Stomach (tissue), 19 donors: Measurements from ENCODE around the gene MS4A15. TPM values are rescaled to one million over a fixed set of nuclear protein-coding genes. Genes with fewer than 3 reads are reported as not detected.
A peak's percentile ranks its signal among the peaks of the same experiment; 100 is the strongest.
"Not testable (repeated sequence)": the region's sequence is repeated elsewhere in the genome, so short reads cannot be mapped to it uniquely, and the experiment has no call there.

Experiments used
- DNase-seq, 2 donors: peaks; one replicate each; pipeline versions ENCODE4 v3.0.0 to v3.0.0-alpha.2; 2013 to 2019
- H3K27ac ChIP-seq, 5 donors: fragments of 200-600 bp in 4 of 5; sonication (generic) in 4 of 5; one replicate each; pipeline ENCODE4 v1.5.1; 2013 to 2019; ENCODE audit warnings: mild to moderate bottlenecking in 1 of 5, moderate library complexity in 1 of 5
- H3K27me3 ChIP-seq, 3 donors: fragments of 200-600 bp; sonication (generic); one replicate each; pipeline ENCODE4 v1.5.1; 2017 to 2019; ENCODE audit warnings: mixed run types in 1 of 3
- H3K36me3 ChIP-seq, 4 donors: fragments of 200-600 bp; sonication (generic); 1 replicate in 3 of 4; 2 replicates in 1 of 4; pipeline ENCODE4 v1.5.1; 2016 to 2019
- H3K4me1 ChIP-seq, 4 donors: fragments of 200-600 bp; sonication (generic); one replicate each; pipeline ENCODE4 v1.5.1; 2016 to 2019
- H3K4me3 ChIP-seq, 4 donors: fragments of 200-600 bp; sonication (generic) in 3 of 4; one replicate each; pipeline ENCODE4 v1.5.1; 2016 to 2019; ENCODE audit warnings: mild to moderate bottlenecking in 1 of 4
- H3K9me3 ChIP-seq, 4 donors: fragments of 200-600 bp; sonication (generic); one replicate each; pipeline ENCODE4 v1.5.1; 2016 to 2019
- EP300 ChIP-seq: sonication (generic); formaldehyde crosslinking; IDR thresholded peaks from one replicate; pipeline ENCODE4 v1.6.1; 2017; ENCODE audit warnings: antibody characterized with exemption
- POLR2A ChIP-seq, 4 donors: fragments of 450-650 bp; IDR thresholded peaks; one replicate each; pipeline ENCODE4 v1.6.1; 2016; ENCODE audit warnings: antibody characterized with exemption in 4 of 4, control low read depth in 2 of 4, mild to moderate bottlenecking in 1 of 4, moderate library complexity in 1 of 4
- POLR2AphosphoS5 ChIP-seq, 3 donors: sonication (generic); formaldehyde crosslinking; IDR thresholded peaks; one replicate each; pipeline ENCODE4 v1.6.1; 2016; ENCODE audit warnings: antibody characterized with exemption in 3 of 3
- WGBS, 5 donors: extraction: QIAGEN DNeasy Blood & Tissue Kit in 3 of 5; methylation state at CpG; one replicate each; pipeline versions ENCODE4 v1.1.5 to v1.1.7; 2013 to 2018; 5-methylcytosine and 5-hydroxymethylcytosine counted together
- intact Hi-C: fragments of 100-400 bp; cut with DNase I; formaldehyde crosslinking; loops from one replicate; pipeline ENCODE4 v1.15.1; 2023; ENCODE audit warnings: low total_unique reads
- long read RNA-seq, 10 donors: transcript quantifications; one replicate each; lab custom pipeline, GENCODE V29; 2026
- polyA plus RNA-seq, 3 donors: library from polyadenylated mRNA; stranded (reverse); fragments of 200-250 nt; gene quantifications; one replicate each; pipeline ENCODE4 v1.2.3, GENCODE V29; 2013
- total RNA-seq, 5 donors: library from RNA; depleted of rRNA; stranded (reverse); fragments of >200 nt; gene quantifications; one replicate each; pipeline versions ENCODE4 v1.1.0 to v1.2.3, GENCODE V29; 2014 to 2016
- TF ChIP-seq, protein P1 (sequence below), 7 experiments: fragments of 450-650 bp in 4 of 7; fragments of 200-600 bp in 3 of 7; sonication (generic) in 3 of 7; IDR thresholded peaks; one replicate each; pipeline ENCODE4 v1.5.1; 2016 to 2019; ENCODE audit warnings: antibody characterized with exemption in 7 of 7, control low read depth in 2 of 7, mild to moderate bottlenecking in 1 of 7
- donor health status: healthy with polysubstance abuse.
- donor health status: Bipolar disorder and iron deficiency.
- donor health status: healthy.

The MS4A15 gene, protein sequence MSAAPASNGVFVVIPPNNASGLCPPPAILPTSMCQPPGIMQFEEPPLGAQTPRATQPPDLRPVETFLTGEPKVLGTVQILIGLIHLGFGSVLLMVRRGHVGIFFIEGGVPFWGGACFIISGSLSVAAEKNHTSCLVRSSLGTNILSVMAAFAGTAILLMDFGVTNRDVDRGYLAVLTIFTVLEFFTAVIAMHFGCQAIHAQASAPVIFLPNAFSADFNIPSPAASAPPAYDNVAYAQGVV
- total RNA-seq (not detected), polyA plus RNA-seq (not detected)
- long read RNA-seq, donor 1 = 0 reads
- long read RNA-seq, donor 2 = 0 reads
- long read RNA-seq, donor 3 = 0 reads
- long read RNA-seq, donor 4 = 0 reads
- long read RNA-seq, donor 5 = 0 reads
- long read RNA-seq, donor 6 = 0 reads
- long read RNA-seq, donor 7 = 0 reads
- long read RNA-seq, donor 8 = 0 reads
- long read RNA-seq, donor 9 = 0 reads
- long read RNA-seq, donor 10 = 0 reads

DNA sequence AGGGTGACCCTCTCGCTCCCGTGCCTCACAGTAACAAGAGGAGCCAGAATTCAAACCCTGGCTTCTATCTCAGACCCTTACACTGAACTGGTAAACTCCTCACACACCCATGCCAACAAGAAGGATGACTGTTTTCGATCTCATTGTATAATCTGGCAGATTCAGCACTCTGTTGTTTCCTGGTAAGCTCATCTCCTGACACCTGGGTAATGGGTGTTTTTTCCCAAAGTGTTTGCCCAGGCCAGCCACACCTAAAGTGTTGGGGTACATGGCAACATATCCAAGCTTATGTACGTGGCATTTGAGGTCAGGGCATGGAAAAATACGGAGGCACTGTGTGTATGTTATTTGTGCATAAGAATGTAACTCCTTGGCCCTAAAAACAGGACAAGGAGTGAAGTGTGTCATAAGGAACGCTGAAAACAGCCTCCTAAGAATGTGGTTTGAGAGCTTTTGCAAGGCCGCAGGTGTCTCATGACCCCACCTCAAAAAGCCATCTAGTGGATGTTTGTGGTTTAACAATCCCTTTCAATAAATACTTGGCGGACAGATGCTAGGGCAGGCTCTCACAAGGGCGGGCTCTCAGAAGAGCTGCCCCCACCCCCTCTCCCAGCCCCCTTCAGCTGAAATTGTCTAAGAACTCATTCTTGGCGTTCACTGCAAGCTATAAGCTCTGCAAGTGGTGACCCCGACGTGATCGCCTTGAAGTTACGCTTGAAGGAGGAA, at the start of gene MS4A15:
Gene MS4A15 (plus strand): TSS at position 561 of the 726 bp plus-strand sequence. CDS start 6,867 bp downstream, outside the sequence.
- H3K27me3 ChIP-seq = peaks cover 0 to 17% (median 0%) of the 10 kb centered on the region in 3 donors
- intact Hi-C loops = no loop called here
- peak in 1 of 2 donors; percentile 61 for DNase-seq
- H3K4me1 ChIP-seq = no peaks in the 10 kb centered on the region
- H3K9me3 ChIP-seq = no peaks in the 10 kb centered on the region
- no peak for TF ChIP-seq EP300
- no peak for TF ChIP-seq POLR2AphosphoS5 (IDR thresholded peaks at IDR 0.05)
- TF ChIP-seq POLR2A (IDR thresholded peaks at IDR 0.05) = no peak
- TF ChIP-seq, protein P1, sequence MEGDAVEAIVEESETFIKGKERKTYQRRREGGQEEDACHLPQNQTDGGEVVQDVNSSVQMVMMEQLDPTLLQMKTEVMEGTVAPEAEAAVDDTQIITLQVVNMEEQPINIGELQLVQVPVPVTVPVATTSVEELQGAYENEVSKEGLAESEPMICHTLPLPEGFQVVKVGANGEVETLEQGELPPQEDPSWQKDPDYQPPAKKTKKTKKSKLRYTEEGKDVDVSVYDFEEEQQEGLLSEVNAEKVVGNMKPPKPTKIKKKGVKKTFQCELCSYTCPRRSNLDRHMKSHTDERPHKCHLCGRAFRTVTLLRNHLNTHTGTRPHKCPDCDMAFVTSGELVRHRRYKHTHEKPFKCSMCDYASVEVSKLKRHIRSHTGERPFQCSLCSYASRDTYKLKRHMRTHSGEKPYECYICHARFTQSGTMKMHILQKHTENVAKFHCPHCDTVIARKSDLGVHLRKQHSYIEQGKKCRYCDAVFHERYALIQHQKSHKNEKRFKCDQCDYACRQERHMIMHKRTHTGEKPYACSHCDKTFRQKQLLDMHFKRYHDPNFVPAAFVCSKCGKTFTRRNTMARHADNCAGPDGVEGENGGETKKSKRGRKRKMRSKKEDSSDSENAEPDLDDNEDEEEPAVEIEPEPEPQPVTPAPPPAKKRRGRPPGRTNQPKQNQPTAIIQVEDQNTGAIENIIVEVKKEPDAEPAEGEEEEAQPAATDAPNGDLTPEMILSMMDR (IDR thresholded peaks at IDR 0.05) = peak in 5 of 7 experiments; percentile 11 to 51 (median 40)
- no peak within 1 kb of the TSS for H3K27ac ChIP-seq
- WGBS, 5 donors = 46 to 60% (median 53%) methylated on average over 14 of the region's 14 CpGs
- no peak within 1 kb of the TSS for H3K4me3 ChIP-seq
- no peaks in the 10 kb centered on the region for H3K36me3 ChIP-seq

- intact Hi-C loops = no loop called here
- WGBS, 5 donors = 78 to 89% (median 81%) methylated on average over 5 of the region's 5 CpGs
- Histone ChIP-seq H3K4me1 (no peaks in the 10 kb centered on the region), H3K27me3 (no peaks in the 10 kb centered on the region), H3K9me3 (no peaks in the 10 kb centered on the region), H3K4me3 (no peak overlapping the region), H3K36me3 (no peaks in the 10 kb centered on the region), H3K27ac (no peak overlapping the region)
- no peak for TF ChIP-seq POLR2A (IDR thresholded peaks at IDR 0.05)
- TF ChIP-seq, protein P1 (IDR thresholded peaks at IDR 0.05) = no peak
- DNase-seq = no peak
These were observed 49.7 kb upstream of the MS4A15 start for GRCh38 chr11:60706931-60707330.

- no peak for DNase-seq
- Histone ChIP-seq H3K4me1 (no peaks in the 10 kb centered on the region), H3K4me3 (no peak overlapping the region), H3K27me3 (no peaks in the 10 kb centered on the region), H3K9me3 (no peaks in the 10 kb centered on the region), H3K27ac (no peak overlapping the region), H3K36me3 (no peaks in the 10 kb centered on the region)
- TF ChIP-seq EP300 (no peak), POLR2AphosphoS5 (IDR thresholded peaks at IDR 0.05) (no peak), POLR2A (IDR thresholded peaks at IDR 0.05) (no peak)
- TF ChIP-seq, protein P1 (IDR thresholded peaks at IDR 0.05) = no peak
- WGBS, 5 donors = 66 to 80% (median 74%) methylated on average over 4 of the region's 4 CpGs
- intact Hi-C loops = no loop called here
These were observed 46.2 kb upstream of the MS4A15 start for GRCh38 chr11:60710482-60710881.

DNA sequence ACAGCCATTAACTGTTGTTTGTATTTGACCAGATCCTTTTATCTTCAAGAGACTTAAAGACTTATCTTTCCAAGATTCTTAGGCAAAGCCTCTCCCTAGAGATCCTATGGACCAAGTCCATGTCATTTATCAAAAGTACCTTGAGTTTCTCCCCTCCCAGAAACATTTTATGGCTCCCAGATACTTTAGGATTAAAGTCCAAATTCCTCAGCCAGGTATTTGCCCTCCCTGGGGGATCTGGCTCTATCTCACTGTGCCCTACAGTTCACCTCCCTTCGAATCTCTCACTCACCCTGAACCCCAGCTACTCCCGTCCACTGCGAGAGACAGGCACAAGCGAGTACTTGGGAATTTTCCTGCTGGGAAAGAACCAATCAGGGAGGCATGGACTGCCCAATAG, 45.4 kb upstream of the MS4A15 start:
- no peaks in the 10 kb centered on the region for H3K36me3 ChIP-seq
- no peak overlapping the region for H3K27ac ChIP-seq
- H3K9me3 ChIP-seq = no peaks in the 10 kb centered on the region
- no peaks in the 10 kb centered on the region for H3K27me3 ChIP-seq
- intact Hi-C loops = no loop called here
- no peaks in the 10 kb centered on the region for H3K4me1 ChIP-seq
- WGBS, 5 donors = 54 to 72% (median 55%) methylated on average over 4 of the region's 4 CpGs
- DNase-seq = peak in 1 of 2 donors; percentile 18
- TF ChIP-seq EP300 = no peak
- no peak for TF ChIP-seq POLR2A (IDR thresholded peaks at IDR 0.05)
- TF ChIP-seq, protein P1 (IDR thresholded peaks at IDR 0.05) = no peak
- no peak for TF ChIP-seq POLR2AphosphoS5 (IDR thresholded peaks at IDR 0.05)
- H3K4me3 ChIP-seq = no peak overlapping the region

GRCh38 chr11:60713423-60713822, 43.2 kb upstream of the MS4A15 start:
- H3K27me3 ChIP-seq, H3K4me3 ChIP-seq, H3K27ac ChIP-seq, intact Hi-C loops, H3K36me3 ChIP-seq, H3K4me1 ChIP-seq, DNase-seq: not testable (repeated sequence)
- H3K9me3 ChIP-seq = peaks cover 0 to 11% (median 6%) of the 10 kb centered on the region in 4 donors
- WGBS, 5 donors = 71 to 81% (median 79%) methylated on average over 6 of the region's 6 CpGs
